Keratinocyte (primary cell): ENCODE results near the gene NCKAP1. TPM values are rescaled to one million over a fixed set of nuclear protein-coding genes. Genes with fewer than 3 reads are reported as not detected.
"Not testable (repeated sequence)": the region's sequence is repeated elsewhere in the genome, so short reads cannot be mapped to it uniquely, and the experiment has no call there.

Source experiments
- DNase-seq: peaks from one replicate; pipeline ENCODE4 v3.0.0-alpha.2; 2011; ENCODE audit warnings: low read depth, missing footprints, low spot score
- FAIRE-seq: peaks from 2 replicates; lab custom pipeline; 2011; peaks lifted over from hg19 to GRCh38; lab: Jason Lieb, UNC
- H2AFZ ChIP-seq: 2 replicates; pipeline ENCODE4 v1.6.0; 2012; ENCODE audit warnings: low read length, control low read depth, inconsistent platforms; ENCODE audit not compliant: control insufficient read depth
- H3K27ac ChIP-seq: 2 replicates; pipeline ENCODE4 v1.5.1; 2011; ENCODE audit warnings: low read length; ENCODE audit not compliant: control insufficient read depth, insufficient read depth
- H3K27me3 ChIP-seq: 3 replicates; pipeline ENCODE4 v1.6.0; 2011; ENCODE audit warnings: low read length; ENCODE audit not compliant: control insufficient read depth, insufficient read depth; ENCODE audit errors: extremely low read depth
- H3K36me3 ChIP-seq, 2 experiments: 2 replicates in 1 of 2; 3 replicates in 1 of 2; pipeline ENCODE4 v1.5.1; 2011; ENCODE audit warnings: low read length in 2 of 2, mild to moderate bottlenecking in 1 of 2; ENCODE audit not compliant: control insufficient read depth in 2 of 2, insufficient read depth in 2 of 2; ENCODE audit errors: extremely low read depth in 1 of 2
- H3K4me1 ChIP-seq: 3 replicates; pipeline ENCODE4 v1.5.1; 2011; ENCODE audit warnings: low read length; ENCODE audit not compliant: control insufficient read depth, insufficient read depth; ENCODE audit errors: extremely low read depth
- H3K4me2 ChIP-seq: 3 replicates; pipeline ENCODE4 v1.6.0; 2011; ENCODE audit warnings: low read depth, low read length; ENCODE audit not compliant: control insufficient read depth, insufficient read depth; ENCODE audit errors: extremely low read depth
- H3K4me3 ChIP-seq, 3 experiments: fragments of 200-600 bp in 1 of 3; sonication (generic) in 1 of 3; 2 replicates in 2 of 3; 3 replicates in 1 of 3; pipeline ENCODE4 v1.5.1; 2011 to 2016; ENCODE audit warnings: low read length in 3 of 3, mild to moderate bottlenecking in 3 of 3, control low read depth in 2 of 3, inconsistent platforms in 1 of 3, low read depth in 1 of 3, mixed read lengths in 1 of 3, mixed run types in 1 of 3, moderate library complexity in 1 of 3; ENCODE audit not compliant: control insufficient read depth in 2 of 3, insufficient read depth in 2 of 3; ENCODE audit errors: extremely low read depth in 1 of 3
- H3K79me2 ChIP-seq: 2 replicates; pipeline ENCODE4 v1.6.0; 2012; ENCODE audit warnings: low read length; ENCODE audit not compliant: control insufficient read depth, insufficient read depth
- H3K9ac ChIP-seq: 3 replicates; pipeline ENCODE4 v1.6.0; 2011; ENCODE audit warnings: low read length; ENCODE audit not compliant: control insufficient read depth, insufficient read depth; ENCODE audit errors: extremely low read depth
- H3K9me1 ChIP-seq: 3 replicates; pipeline ENCODE4 v1.6.0; 2011; ENCODE audit warnings: low read length; ENCODE audit not compliant: control insufficient read depth, insufficient read depth; ENCODE audit errors: extremely low read depth
- H3K9me3 ChIP-seq: 2 replicates; pipeline ENCODE4 v1.5.1; 2012; ENCODE audit warnings: low read depth, low read length; ENCODE audit not compliant: control insufficient read depth
- H4K20me1 ChIP-seq: 3 replicates; pipeline ENCODE4 v1.6.0; 2011; ENCODE audit warnings: low read length; ENCODE audit not compliant: control insufficient read depth, insufficient read depth; ENCODE audit errors: extremely low read depth
- CTCF ChIP-seq, 3 experiments: IDR thresholded peaks in 1 of 3; conservative IDR thresholded peaks in 1 of 3; optimal IDR thresholded peaks in 1 of 3; 2 replicates in 2 of 3; 3 replicates in 1 of 3; pipeline versions ENCODE3 to v1.5.1; 2011; ENCODE audit warnings: low read length in 3 of 3, mild to moderate bottlenecking in 3 of 3, moderate library complexity in 2 of 3, control low read depth in 1 of 3, inconsistent platforms in 1 of 3; ENCODE audit not compliant: insufficient read depth in 2 of 3; ENCODE audit errors: extremely low read depth in 1 of 3
- EZH2 ChIP-seq: IDR thresholded peaks from one replicate; pipeline ENCODE4 v1.6.1; 2012; ENCODE audit warnings: inconsistent platforms, mild to moderate bottlenecking, low read length, moderate library complexity
- dilution Hi-C: fragments of 300-500 bp; cut with MboI; formaldehyde crosslinking; loops from one replicate; pipeline ENCODE4 v1.7.0; 2020; ENCODE audit warnings: low sequenced_read_pairs; ENCODE audit not compliant: extremely low pct_ligation_motif_present
- polyA plus RNA-seq, 5 experiments: library from polyadenylated mRNA; depleted of rRNA in 3 of 5; stranded (reverse) in 3 of 5; stranded (forward) in 1 of 5; unstranded in 1 of 5; fragments of >200 nt; gene quantifications; 1 replicate in 1 of 5; 2 replicates in 3 of 5; 3 replicates in 1 of 5; pipeline versions ENCODE4 v1.2.1 to v1.2.3, GENCODE V29; 2011 to 2012; ENCODE audit warnings: missing spikeins in 2 of 5, low read depth in 1 of 5, low replicate concordance in 1 of 5

The NCKAP1 gene
- polyA plus RNA-seq, 1 donor (not counting 4 experiments of a cell fraction or from before 2014, with no cell fraction given): 207 TPM

- DNase-seq (no peak), FAIRE-seq (no peak)
- Histone ChIP-seq H3K4me1 (no peaks in the 10 kb centered on the region), H3K27ac (no peak overlapping the region), H3K9me1 (no peaks in the 10 kb centered on the region), H3K36me3 (peaks cover 5 to 15% of the 10 kb centered on the region in 2 experiments), H3K79me2 (peaks cover 29% of the 10 kb centered on the region), H2AFZ (no peak overlapping the region), H3K9me3 (no peaks in the 10 kb centered on the region), H3K9ac (no peak overlapping the region), H4K20me1 (no peaks in the 10 kb centered on the region), H3K4me2 (no peak overlapping the region), H3K27me3 (no peaks in the 10 kb centered on the region), H3K4me3 (no peak overlapping the region)
- dilution Hi-C loops: no loop called here
- TF ChIP-seq EZH2: no peak
Observed at GRCh38 chr2:182971820-182972547, 66.3 kb downstream of the NCKAP1 start.

- H3K4me3 ChIP-seq: no peak overlapping the region
- DNase-seq (no peak), FAIRE-seq (no peak)
- no peaks in the 10 kb centered on the region for H3K9me1 ChIP-seq
- no peaks in the 10 kb centered on the region for H3K9me3 ChIP-seq
- no peak overlapping the region for H3K9ac ChIP-seq
- TF ChIP-seq EZH2 (no peak), CTCF (optimal IDR thresholded peaks at IDR 0.05 in 1 of 3, IDR thresholded peaks at IDR 0.05 in 1 of 3, conservative IDR thresholded peaks at IDR 0.05 in 1 of 3; ENCODE audit: extremely low read depth in 1 of 3, insufficient read depth in 2 of 3, low read length in 3 of 3) (no peak)
- H3K4me1 ChIP-seq: no peaks in the 10 kb centered on the region
- peaks cover 29% of the 10 kb centered on the region for H3K79me2 ChIP-seq
- peaks cover 5 to 20% of the 10 kb centered on the region in 2 experiments for H3K36me3 ChIP-seq
- H3K27ac ChIP-seq: no peak overlapping the region
- no peaks in the 10 kb centered on the region for H4K20me1 ChIP-seq
- no peaks in the 10 kb centered on the region for H3K27me3 ChIP-seq
- no peak overlapping the region for H2AFZ ChIP-seq
- H3K4me2 ChIP-seq: no peak overlapping the region
- dilution Hi-C loops: no loop called here
Observed at GRCh38 chr2:182970486-182970885, 67.8 kb downstream of the NCKAP1 start.

GRCh38 chr2:182968493-182968892 is 69.8 kb downstream of the NCKAP1 start:
- no peak overlapping the region for H3K4me3 ChIP-seq
- DNase-seq (no peak), FAIRE-seq (no peak)
- H3K4me1 ChIP-seq: no peaks in the 10 kb centered on the region
- H3K36me3 ChIP-seq: peaks cover 7 to 18% of the 10 kb centered on the region in 2 experiments
- H3K27ac ChIP-seq: no peak overlapping the region
- H3K4me2 ChIP-seq: no peak overlapping the region
- dilution Hi-C loops: no loop called here
- H3K79me2 ChIP-seq: peaks cover 23% of the 10 kb centered on the region
- H2AFZ ChIP-seq: no peak overlapping the region
- H3K9me3 ChIP-seq: no peaks in the 10 kb centered on the region
- no peaks in the 10 kb centered on the region for H3K9me1 ChIP-seq
- H4K20me1 ChIP-seq: no peaks in the 10 kb centered on the region
- no peaks in the 10 kb centered on the region for H3K27me3 ChIP-seq
- no peak overlapping the region for H3K9ac ChIP-seq
- no peak for TF ChIP-seq EZH2
- TF ChIP-seq CTCF (optimal IDR thresholded peaks at IDR 0.05 in 1 of 3, IDR thresholded peaks at IDR 0.05 in 1 of 3, conservative IDR thresholded peaks at IDR 0.05 in 1 of 3; ENCODE audit: extremely low read depth in 1 of 3, insufficient read depth in 2 of 3, low read length in 3 of 3): no peak

GRCh38 chr2:182966356-182966755 is 71.9 kb downstream of the NCKAP1 start:
- H3K4me1 ChIP-seq, dilution Hi-C loops, H3K9ac ChIP-seq, FAIRE-seq, H3K9me1 ChIP-seq, H3K27me3 ChIP-seq, H3K4me2 ChIP-seq, H3K9me3 ChIP-seq, H2AFZ ChIP-seq, H3K27ac ChIP-seq, DNase-seq, H4K20me1 ChIP-seq, H3K4me3 ChIP-seq: not testable (repeated sequence)
- H3K36me3 ChIP-seq: peaks cover 8 to 25% of the 10 kb centered on the region in 2 experiments
- H3K79me2 ChIP-seq: peaks cover 19% of the 10 kb centered on the region
